Measurements from ENCODE around the gene UGT3A1. TPM values are rescaled to one million over a fixed set of nuclear protein-coding genes. Genes with fewer than 3 reads are reported as not detected.

Gene UGT3A1
- total RNA-seq, 3 donors from 2014 or later: not detected

GRCh38 chr5:35960328-35960727 lies 30.9 kb downstream of the UGT3A1 start:
- Histone ChIP-seq H3K4me3 (no peak overlapping the region), H3K4me1 (ENCODE audit: low read depth) (no peaks in the 10 kb centered on the region), H3K36me3 (ENCODE audit: low read depth) (no peaks in the 10 kb centered on the region), H3K9me3 (no peaks in the 10 kb centered on the region)
- TF ChIP-seq, protein P1, sequence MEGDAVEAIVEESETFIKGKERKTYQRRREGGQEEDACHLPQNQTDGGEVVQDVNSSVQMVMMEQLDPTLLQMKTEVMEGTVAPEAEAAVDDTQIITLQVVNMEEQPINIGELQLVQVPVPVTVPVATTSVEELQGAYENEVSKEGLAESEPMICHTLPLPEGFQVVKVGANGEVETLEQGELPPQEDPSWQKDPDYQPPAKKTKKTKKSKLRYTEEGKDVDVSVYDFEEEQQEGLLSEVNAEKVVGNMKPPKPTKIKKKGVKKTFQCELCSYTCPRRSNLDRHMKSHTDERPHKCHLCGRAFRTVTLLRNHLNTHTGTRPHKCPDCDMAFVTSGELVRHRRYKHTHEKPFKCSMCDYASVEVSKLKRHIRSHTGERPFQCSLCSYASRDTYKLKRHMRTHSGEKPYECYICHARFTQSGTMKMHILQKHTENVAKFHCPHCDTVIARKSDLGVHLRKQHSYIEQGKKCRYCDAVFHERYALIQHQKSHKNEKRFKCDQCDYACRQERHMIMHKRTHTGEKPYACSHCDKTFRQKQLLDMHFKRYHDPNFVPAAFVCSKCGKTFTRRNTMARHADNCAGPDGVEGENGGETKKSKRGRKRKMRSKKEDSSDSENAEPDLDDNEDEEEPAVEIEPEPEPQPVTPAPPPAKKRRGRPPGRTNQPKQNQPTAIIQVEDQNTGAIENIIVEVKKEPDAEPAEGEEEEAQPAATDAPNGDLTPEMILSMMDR (IDR thresholded peaks at IDR 0.05): no peak
- ATAC-seq (no peak), DNase-seq (no peak)
- intact Hi-C loops (cut with DNase I, micrococcal nuclease): no loop called here

- no peak for DNase-seq
- H3K36me3 ChIP-seq (ENCODE audit: low read depth): no peaks in the 10 kb centered on the region
- no peak overlapping the region for H3K4me3 ChIP-seq
- ATAC-seq: no peak
- TF ChIP-seq, protein P1 (IDR thresholded peaks at IDR 0.05): no peak
- H3K4me1 ChIP-seq (ENCODE audit: low read depth): no peaks in the 10 kb centered on the region
- no peaks in the 10 kb centered on the region for H3K9me3 ChIP-seq
- intact Hi-C loops (cut with DNase I, micrococcal nuclease): no loop called here
Observed at GRCh38 chr5:35956429-35956828, 34.8 kb downstream of the UGT3A1 start.

DNA sequence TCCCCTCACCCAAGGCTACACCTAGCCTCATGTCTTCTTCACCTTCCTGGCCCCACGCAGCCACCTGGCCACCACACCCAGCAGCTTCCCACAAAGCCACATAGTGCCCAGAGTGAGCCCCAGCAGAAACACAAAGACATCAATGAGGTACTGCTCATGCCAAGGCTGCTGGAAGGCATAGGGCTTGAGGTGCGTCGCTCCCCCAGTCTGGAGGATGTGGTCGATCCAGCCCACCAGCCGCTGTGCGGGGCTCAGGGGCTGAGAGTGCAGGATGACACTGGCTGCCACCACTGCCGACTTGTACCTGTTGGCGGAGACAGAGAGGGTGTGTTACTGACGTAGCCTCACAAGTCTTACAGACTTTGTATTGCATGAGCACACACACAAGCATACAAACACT lies 37.0 kb downstream of the UGT3A1 start:
- TF ChIP-seq, protein P1 (IDR thresholded peaks at IDR 0.05): no peak
- DNase-seq: no peak
- Histone ChIP-seq H3K4me1 (ENCODE audit: low read depth) (no peaks in the 10 kb centered on the region), H3K4me3 (no peak overlapping the region), H3K9me3 (no peaks in the 10 kb centered on the region), H3K36me3 (ENCODE audit: low read depth) (no peaks in the 10 kb centered on the region)
- intact Hi-C loops (cut with DNase I, micrococcal nuclease): no loop called here
- ATAC-seq: no peak

GRCh38 chr5:35947085-35947484 lies 44.1 kb downstream of the UGT3A1 start:
- H3K36me3 ChIP-seq (ENCODE audit: low read depth): no peaks in the 10 kb centered on the region
- TF ChIP-seq, protein P1 (IDR thresholded peaks at IDR 0.05): no peak

DNA sequence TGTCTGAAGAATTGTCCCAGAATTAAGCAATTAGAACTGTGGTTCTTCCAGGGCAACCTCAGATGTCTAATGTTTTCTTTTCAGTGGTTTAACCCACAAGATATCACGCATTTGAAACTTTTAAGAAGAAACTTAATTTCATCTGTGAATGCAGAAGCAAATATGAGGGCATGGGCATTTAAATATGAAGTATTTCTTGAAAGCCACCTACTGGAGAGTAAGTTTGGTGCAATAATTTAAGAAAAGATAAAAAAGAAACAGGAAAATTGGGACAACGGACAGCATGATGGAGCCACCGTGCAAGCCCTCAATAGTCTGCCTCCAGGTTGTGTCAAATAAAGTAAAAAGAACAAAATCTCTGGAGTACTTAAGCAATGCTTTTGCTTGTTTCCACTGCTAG lies 51.6 kb downstream of the UGT3A1 start:
- TF ChIP-seq, protein P1 (IDR thresholded peaks at IDR 0.05): no peak
- Histone ChIP-seq H3K4me1 (ENCODE audit: low read depth) (no peaks in the 10 kb centered on the region), H3K36me3 (ENCODE audit: low read depth) (no peaks in the 10 kb centered on the region), H3K9me3 (no peaks in the 10 kb centered on the region), H3K4me3 (no peak overlapping the region)
- no peak for DNase-seq
- ATAC-seq: no peak
- intact Hi-C loops (cut with DNase I, micrococcal nuclease): no loop called here

More at GRCh38 chr5:35947085-35947484, 44.1 kb downstream of the UGT3A1 start:
- no peak for DNase-seq
- no peak for ATAC-seq
- Histone ChIP-seq H3K4me1 (ENCODE audit: low read depth) (no peaks in the 10 kb centered on the region), H3K9me3 (no peaks in the 10 kb centered on the region), H3K4me3 (no peak overlapping the region)
- intact Hi-C loops (cut with DNase I, micrococcal nuclease): no loop called here

Data from mucosa of descending colon (tissue), 3 donors.